Kidney epithelial cell (primary cell): ENCODE results near the gene MYPN. TPM values are rescaled to one million over a fixed set of nuclear protein-coding genes. Genes with fewer than 3 reads are reported as not detected.

Experiments
- DNase-seq: peaks from one replicate; pipeline ENCODE4 v3.0.0-alpha.2; 2010; ENCODE audit warnings: low read depth
- H3K27me3 ChIP-seq: 2 replicates; pipeline ENCODE4 v1.6.0; 2011; ENCODE audit warnings: low read length; ENCODE audit not compliant: control insufficient read depth, insufficient read depth
- H3K36me3 ChIP-seq: 2 replicates; pipeline ENCODE4 v1.5.1; 2011; ENCODE audit warnings: low read length; ENCODE audit not compliant: control insufficient read depth, insufficient read depth
- H3K4me3 ChIP-seq: 2 replicates; pipeline ENCODE4 v1.5.1; 2011; ENCODE audit warnings: low read depth, mild to moderate bottlenecking, control low read depth, low read length
- CTCF ChIP-seq: IDR thresholded peaks from 2 replicates; pipeline ENCODE4 v1.5.1; 2011; ENCODE audit warnings: mild to moderate bottlenecking, moderate library complexity, low read length, control low read depth, inconsistent platforms; ENCODE audit not compliant: insufficient read depth, poor library complexity, severe bottlenecking
- total RNA-seq: library from RNA; depleted of rRNA; stranded (reverse); fragments of >200 nt; gene quantifications from 2 replicates; pipeline ENCODE4 v1.2.3, GENCODE V29; 2015

Gene MYPN
- total RNA-seq, 1 donor from 2014 or later = 0.04 TPM

- no peak for TF ChIP-seq CTCF
- no peak for DNase-seq
- H3K36me3 ChIP-seq = no peaks in the 10 kb centered on the region
- H3K4me3 ChIP-seq = peak overlapping the region; percentile 63
- peaks cover 2% of the 10 kb centered on the region for H3K27me3 ChIP-seq
These were observed 122.0 kb downstream of the MYPN start for GRCh38 chr10:68231106-68231816.

DNA sequence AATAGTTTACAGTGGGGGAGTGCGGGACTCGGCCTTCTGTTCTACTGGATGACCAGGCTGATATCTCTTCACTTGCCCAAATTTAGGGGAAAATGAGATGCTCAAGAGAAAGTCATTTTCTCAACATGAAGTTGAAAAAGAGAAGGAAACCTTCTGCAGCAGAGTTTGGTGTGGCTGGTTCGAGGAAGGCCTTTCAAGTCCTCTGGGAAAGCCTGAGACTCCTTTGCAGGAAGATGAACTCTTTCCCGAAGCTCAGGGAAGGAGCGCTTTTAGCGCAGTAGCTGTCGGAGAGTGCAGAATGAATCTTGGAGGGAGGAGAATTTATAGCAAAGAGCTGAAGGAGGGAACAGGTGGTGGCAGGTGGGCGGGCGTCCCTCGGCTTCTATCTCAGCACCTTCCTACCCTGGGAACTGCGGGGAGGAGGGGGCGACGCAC lies 122.5 kb downstream of the MYPN start, which contains the start of gene ATOH7:
TSS of gene ATOH7 (minus strand) at position 297 of the 435 bp plus-strand sequence. CDS start 436 bp downstream, outside the sequence.
- TF ChIP-seq CTCF = no peak
- peaks cover 2% of the 10 kb centered on the region for H3K27me3 ChIP-seq
- DNase-seq = no peak
- H3K4me3 ChIP-seq = peak within 1 kb of the TSS; percentile 63
- H3K36me3 ChIP-seq = no peaks in the 10 kb centered on the region

DNA sequence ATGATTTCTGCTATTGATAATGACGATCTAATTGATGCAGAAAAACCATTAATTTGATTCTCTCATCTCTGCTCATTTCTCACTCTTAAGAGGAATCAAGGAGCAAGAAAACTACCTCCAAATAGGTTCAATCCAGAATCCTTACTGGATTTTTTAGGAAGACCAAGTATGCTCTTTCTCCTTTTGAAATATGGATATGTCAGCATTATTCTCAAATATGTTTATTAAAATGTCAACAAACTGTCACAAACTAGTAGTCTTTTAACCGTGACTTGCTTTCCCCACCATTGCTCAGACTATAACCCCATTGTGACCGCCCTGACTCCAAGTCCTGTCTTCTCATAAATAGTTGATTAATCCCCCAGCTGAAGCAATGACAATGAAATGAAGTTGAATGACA lies 123.8 kb downstream of the MYPN start:
- no peak for TF ChIP-seq CTCF
- Histone ChIP-seq H3K27me3 (peaks cover 2% of the 10 kb centered on the region), H3K4me3 (no peak overlapping the region), H3K36me3 (no peaks in the 10 kb centered on the region)
- no peak for DNase-seq

DNA sequence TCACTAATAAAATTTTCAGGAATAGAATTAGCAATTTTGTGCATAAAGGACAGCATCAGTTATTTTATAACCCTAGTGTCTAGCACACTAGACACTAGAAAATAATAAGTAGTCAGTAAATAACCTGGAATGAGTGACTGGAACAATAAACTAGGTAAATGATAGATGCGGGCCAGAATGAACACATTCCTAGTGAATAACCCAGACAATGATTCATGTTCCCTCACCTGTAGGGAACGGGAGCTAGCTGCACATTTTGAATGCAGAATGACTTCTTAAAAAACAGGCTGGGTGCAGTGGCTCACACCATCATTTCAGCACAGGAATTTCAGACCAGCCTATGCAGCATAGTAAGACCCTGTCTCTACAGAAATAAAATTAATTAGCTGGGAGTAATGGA lies 125.8 kb downstream of the MYPN start:
- no peaks in the 10 kb centered on the region for H3K36me3 ChIP-seq
- H3K27me3 ChIP-seq = peaks cover 2% of the 10 kb centered on the region
- no peak for DNase-seq
- TF ChIP-seq CTCF = no peak
- H3K4me3 ChIP-seq = no peak overlapping the region

- no peak overlapping the region for H3K4me3 ChIP-seq
- no peak for TF ChIP-seq CTCF
- no peaks in the 10 kb centered on the region for H3K36me3 ChIP-seq
- DNase-seq = no peak
- H3K27me3 ChIP-seq = peaks cover 2% of the 10 kb centered on the region
These were observed 126.3 kb downstream of the MYPN start for GRCh38 chr10:68235581-68235980.

DNA sequence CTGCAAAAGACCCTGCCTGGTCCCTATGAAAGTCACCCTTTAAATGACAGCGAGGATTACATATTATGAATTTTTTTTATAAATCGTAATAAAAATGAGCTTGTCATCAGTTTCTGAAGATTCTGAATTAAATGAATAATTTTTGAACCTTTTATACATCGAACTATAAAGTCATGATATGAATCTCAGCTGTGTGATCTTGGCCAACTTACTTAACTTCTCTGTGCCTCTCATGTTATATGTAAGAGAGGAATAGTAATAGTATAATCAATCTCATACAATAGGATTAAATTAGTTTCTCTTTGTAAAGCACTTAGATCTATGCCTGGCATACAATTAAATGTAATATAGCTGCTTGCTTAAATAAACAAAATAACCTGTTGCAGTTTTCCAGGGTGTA lies 127.9 kb downstream of the MYPN start:
- Histone ChIP-seq H3K27me3 (no peaks in the 10 kb centered on the region), H3K4me3 (no peak overlapping the region), H3K36me3 (no peaks in the 10 kb centered on the region)
- no peak for TF ChIP-seq CTCF
- DNase-seq = no peak
